GM12878 (cell line): ENCODE data around the gene GSTM2. TPM values are rescaled to one million over a fixed set of nuclear protein-coding genes. Genes with fewer than 3 reads are reported as not detected.

Experiments
- ATAC-seq: fragments of 200-7000 bp; cut with Tn5 transposase; 3 replicates; pipeline ENCODE4 v1.9.1; 2020; ENCODE audit warnings: mild to moderate bottlenecking, moderate library complexity
- BruUV-seq: library from RNA; stranded (reverse); fragments of 400-500 nt; replicated peaks from 2 replicates; lab custom pipeline; 2021; lab: Mats Ljungman, UMichigan
- CTCF ChIA-PET: fragments of 300-600 bp; sonication (Branson Sonifier 250); formaldehyde crosslinking; extraction: SDS; loops from one replicate; lab custom pipeline; 2021; ENCODE audit warnings: inconsistent platforms; lab: Yijun Ruan, JAX
- POLR2A ChIA-PET: fragments of 350-600 bp; formaldehyde crosslinking; extraction: SDS; loops from one replicate; lab custom pipeline; 2021; ENCODE audit warnings: inconsistent platforms; lab: Charles Lee
- RAD21 ChIA-PET: fragments of 300-600 bp; sonication (Branson Sonifier 250); formaldehyde crosslinking; loops from one replicate; lab custom pipeline; 2023; ENCODE audit warnings: antibody characterized with exemption; ENCODE audit not compliant: unreplicated experiment; lab: Charles Lee
- SMC1A ChIA-PET: fragments of 300-600 bp; sonication (Branson Sonifier 250); formaldehyde crosslinking; loops from one replicate; lab custom pipeline; 2023; ENCODE audit not compliant: unreplicated experiment, uncharacterized antibody; lab: Charles Lee
- DNase-seq: peaks from one replicate; pipeline ENCODE4 v3.0.0-alpha.2; 2011; ENCODE audit warnings: low read depth, low spot score
- FAIRE-seq: peaks from 3 replicates; lab custom pipeline; 2011; peaks lifted over from hg19 to GRCh38; lab: Jason Lieb, UNC
- H2AFZ ChIP-seq: 2 replicates; pipeline ENCODE4 v1.6.0; 2011; ENCODE audit warnings: low read depth, low read length, control low read depth; ENCODE audit not compliant: control insufficient read depth
- H3K27ac ChIP-seq: 2 replicates; pipeline ENCODE4 v1.5.1; 2011; ENCODE audit warnings: control low read depth; ENCODE audit not compliant: control insufficient read depth, insufficient read depth
- H3K27me3 ChIP-seq, 2 experiments: replicated peaks in 1 of 2; 2 replicates each; pipeline versions ENCODE4 v1.6.0 to v1.6.1; 2011; ENCODE audit warnings: low read length in 1 of 2; ENCODE audit not compliant: control insufficient read depth in 2 of 2, insufficient read depth in 2 of 2
- H3K36me3 ChIP-seq, 2 experiments: 2 replicates each; pipeline ENCODE4 v1.5.1; 2011; ENCODE audit warnings: low read length in 1 of 2; ENCODE audit not compliant: control insufficient read depth in 2 of 2, insufficient read depth in 2 of 2
- H3K4me1 ChIP-seq: 2 replicates; pipeline ENCODE4 v1.6.1; 2011; ENCODE audit warnings: mild to moderate bottlenecking, low read length, moderate library complexity, mixed read lengths; ENCODE audit not compliant: control insufficient read depth, insufficient read depth
- H3K4me2 ChIP-seq: 2 replicates; pipeline ENCODE4 v1.6.0; 2011; ENCODE audit warnings: control low read depth; ENCODE audit not compliant: control insufficient read depth, insufficient read depth
- H3K4me3 ChIP-seq: fragments of 200-600 bp; sonication (generic); 2 replicates; pipeline ENCODE4 v1.5.1; 2016
- H3K79me2 ChIP-seq: 2 replicates; pipeline ENCODE4 v1.6.0; 2011; ENCODE audit warnings: low read length; ENCODE audit not compliant: control insufficient read depth, insufficient read depth
- H3K9ac ChIP-seq: 2 replicates; pipeline ENCODE4 v1.8.0; 2011; ENCODE audit warnings: low read length, control low read depth, mixed read lengths; ENCODE audit not compliant: control insufficient read depth, insufficient read depth
- H3K9me3 ChIP-seq: replicated peaks from 3 replicates; pipeline ENCODE4 v1.5.1; 2011; ENCODE audit warnings: mild to moderate bottlenecking, low read length; ENCODE audit not compliant: control insufficient read depth, insufficient read depth
- H4K20me1 ChIP-seq: 2 replicates; pipeline ENCODE4 v1.6.0; 2011; ENCODE audit not compliant: control insufficient read depth, insufficient read depth
- GATAD2B ChIP-seq: fragments of 450-650 bp; conservative IDR thresholded peaks from 2 replicates; pipeline ENCODE4 v1.6.1; 2017; ENCODE audit warnings: low read depth, mild to moderate bottlenecking, moderate library complexity
- NR2C2 ChIP-seq: IDR thresholded peaks from 2 replicates; pipeline ENCODE4 v1.6.1; 2011; ENCODE audit warnings: borderline replicate concordance, low read depth; ENCODE audit not compliant: control insufficient read depth, insufficient read length
- RCOR1 ChIP-seq: conservative IDR thresholded peaks from 2 replicates; pipeline ENCODE4 v1.6.1; 2012; ENCODE audit warnings: low read depth, low read length, improper control_type of control experiment
- WGBS: methylation state at CpG from one replicate; pipeline ENCODE4 v1.1.6; 2016; ENCODE audit warnings: low lambda C conversion rate; ENCODE audit not compliant: insufficient replicate concordance, insufficient coverage; ENCODE audit errors: missing lambda C conversion rate; 5-methylcytosine and 5-hydroxymethylcytosine counted together
- in situ Hi-C: fragments of 300-500 bp; cut with MboI; formaldehyde crosslinking; loops from 9 replicates; pipeline ENCODE4 v1.14.3; 2018; ENCODE audit warnings: mixed read lengths
- intact Hi-C: fragments of 100-400 bp; cut with micrococcal nuclease; formaldehyde crosslinking; loops from one replicate; pipeline ENCODE4 v1.14.2; 2022; ENCODE audit not compliant: unreplicated experiment
- polyA plus RNA-seq, 11 experiments: library from polyadenylated mRNA; depleted of rRNA in 4 of 11; unstranded in 6 of 11; stranded (reverse) in 5 of 11; fragments of >200 nt; fragmentation: Nextera tagmentation in 4 of 11; fragmentation: Illumina TruSeq in 1 of 11; extraction: Ambion mirVana in 4 of 11; extraction: Trizol in 1 of 11; gene quantifications; 1 replicate in 1 of 11; 2 replicates in 10 of 11; pipeline versions ENCODE4 v1.2.1 to v1.2.3, GENCODE V29; 2011 to 2016; ENCODE audit warnings: inconsistent platforms in 2 of 11, missing spikeins in 2 of 11, low read depth in 1 of 11
- total RNA-seq, 4 experiments: library from RNA; depleted of rRNA in 3 of 4; stranded (reverse); fragments of >200 nt in 3 of 4; fragmentation: Illumina TruSeq in 1 of 4; extraction: Trizol in 1 of 4; gene quantifications; 2 replicates each; pipeline versions ENCODE4 v1.2.1 to v1.2.3, GENCODE V29; 2013 to 2021
- TF ChIP-seq, protein P1 (sequence below): IDR thresholded peaks from 2 replicates; pipeline ENCODE4 v1.6.1; 2012; ENCODE audit warnings: low read length, inconsistent platforms

Gene GSTM2
- total and polyA plus RNA-seq, 10 of the 15 experiments (the other 5 are each of a cell fraction or from before 2014, with no cell fraction given): 8.3 to 32.3 (median 20.2) TPM

- FAIRE-seq: no peak
- Histone ChIP-seq H3K27ac (no peak overlapping the region), H4K20me1 (no peaks in the 10 kb centered on the region), H3K4me1 (peaks cover 14% of the 10 kb centered on the region), H3K9ac (no peak overlapping the region), H3K4me3 (no peak overlapping the region), H3K27me3 (no peaks in the 10 kb centered on the region), H3K36me3 (peaks cover 8 to 28% of the 10 kb centered on the region in 2 experiments; a peak in 3 of 4 replicates), H3K79me2 (no peaks in the 10 kb centered on the region), H3K9me3 (no peaks in the 10 kb centered on the region), H2AFZ (no peak overlapping the region), H3K4me2 (no peak overlapping the region)
- no peak for ATAC-seq
- ChIA-PET POLR2A (interaction anchor here (0.6 to 1.6 kb wide), 2 partner anchors 54 to 84 kb away, joined by 5 to 7 read pairs; partner anchors contain the start of gene GNAI3), SMC1A (interaction anchor here (1.2 kb wide), 1 partner anchor 86 kb away, joined by 5 read pairs; no protein-coding TSS in a partner anchor), RAD21 (interaction anchor here (0.8 to 4.3 kb wide), 4 partner anchors 8 to 87 kb away, joined by 3 to 59 read pairs (median 4); no protein-coding TSS in a partner anchor), CTCF (interaction anchor here (0.6 to 9.9 kb wide), 10 partner anchors 7 to 374 kb away, joined by 3 to 201 read pairs (median 19); partner anchors contain the start of genes AHCYL1 and GNAI3)
- no peak for DNase-seq
- in situ Hi-C loops: no loop called here
- TF ChIP-seq, protein P1, sequence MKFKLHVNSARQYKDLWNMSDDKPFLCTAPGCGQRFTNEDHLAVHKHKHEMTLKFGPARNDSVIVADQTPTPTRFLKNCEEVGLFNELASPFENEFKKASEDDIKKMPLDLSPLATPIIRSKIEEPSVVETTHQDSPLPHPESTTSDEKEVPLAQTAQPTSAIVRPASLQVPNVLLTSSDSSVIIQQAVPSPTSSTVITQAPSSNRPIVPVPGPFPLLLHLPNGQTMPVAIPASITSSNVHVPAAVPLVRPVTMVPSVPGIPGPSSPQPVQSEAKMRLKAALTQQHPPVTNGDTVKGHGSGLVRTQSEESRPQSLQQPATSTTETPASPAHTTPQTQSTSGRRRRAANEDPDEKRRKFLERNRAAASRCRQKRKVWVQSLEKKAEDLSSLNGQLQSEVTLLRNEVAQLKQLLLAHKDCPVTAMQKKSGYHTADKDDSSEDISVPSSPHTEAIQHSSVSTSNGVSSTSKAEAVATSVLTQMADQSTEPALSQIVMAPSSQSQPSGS: no peak
- TF ChIP-seq NR2C2 (no peak), GATAD2B (no peak), RCOR1 (no peak)
- no TSS peak for BruUV-seq
- 78% methylated on average over 5 of the region's 5 CpGs for WGBS
- intact Hi-C loops: no loop called here
These were observed 35.0 kb upstream of the GSTM2 start for GRCh38 chr1:109632671-109633346.
